AG09309 (cell line): ENCODE data around the gene TCERG1L.

Source experiments
- DNase-seq: peaks from one replicate; pipeline ENCODE4 v3.0.0-alpha.2; 2010; ENCODE audit warnings: low read depth
- H3K4me3 ChIP-seq: 2 replicates; pipeline ENCODE4 v1.5.1; 2011; ENCODE audit warnings: mild to moderate bottlenecking, low read depth, low read length, moderate library complexity; ENCODE audit not compliant: control insufficient read depth
- TF ChIP-seq, protein P1 (sequence below): IDR thresholded peaks from 2 replicates; pipeline ENCODE4 v1.5.1; 2011; ENCODE audit warnings: mild to moderate bottlenecking, low read depth, low read length, inconsistent platforms; ENCODE audit not compliant: insufficient read depth, control insufficient read depth; ENCODE audit errors: missing control alignments

Gene TCERG1L

DNA sequence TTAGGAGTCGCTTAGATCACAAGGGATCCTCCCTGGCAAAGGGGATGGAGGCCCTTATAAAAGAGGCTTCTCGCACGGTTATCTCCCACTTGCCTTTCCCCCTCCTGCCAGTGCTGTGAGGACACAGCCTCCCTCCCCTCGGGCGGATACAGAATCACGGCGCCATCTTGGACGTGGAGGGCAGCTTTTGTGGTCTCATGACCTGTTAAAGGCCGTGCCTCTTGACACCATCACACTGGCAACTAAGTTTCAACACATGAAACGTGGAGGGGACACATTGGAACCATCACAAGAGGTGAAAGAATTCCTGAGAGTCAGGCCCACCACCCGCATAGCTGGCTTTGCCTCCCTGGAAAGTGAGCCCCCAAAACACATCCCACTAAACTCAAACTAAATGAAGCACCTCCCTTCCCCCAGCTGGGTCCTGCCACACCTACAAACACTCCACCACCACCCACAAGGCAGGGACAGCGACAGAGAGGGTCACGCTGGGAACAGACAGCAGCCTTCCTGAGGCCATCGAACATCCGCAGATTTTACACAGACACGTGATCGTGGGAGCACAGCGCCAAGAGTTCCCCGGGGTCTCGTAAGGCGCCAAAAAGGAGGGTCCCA is 110.6 kb downstream of the TCERG1L start:
- TF ChIP-seq, protein P1, sequence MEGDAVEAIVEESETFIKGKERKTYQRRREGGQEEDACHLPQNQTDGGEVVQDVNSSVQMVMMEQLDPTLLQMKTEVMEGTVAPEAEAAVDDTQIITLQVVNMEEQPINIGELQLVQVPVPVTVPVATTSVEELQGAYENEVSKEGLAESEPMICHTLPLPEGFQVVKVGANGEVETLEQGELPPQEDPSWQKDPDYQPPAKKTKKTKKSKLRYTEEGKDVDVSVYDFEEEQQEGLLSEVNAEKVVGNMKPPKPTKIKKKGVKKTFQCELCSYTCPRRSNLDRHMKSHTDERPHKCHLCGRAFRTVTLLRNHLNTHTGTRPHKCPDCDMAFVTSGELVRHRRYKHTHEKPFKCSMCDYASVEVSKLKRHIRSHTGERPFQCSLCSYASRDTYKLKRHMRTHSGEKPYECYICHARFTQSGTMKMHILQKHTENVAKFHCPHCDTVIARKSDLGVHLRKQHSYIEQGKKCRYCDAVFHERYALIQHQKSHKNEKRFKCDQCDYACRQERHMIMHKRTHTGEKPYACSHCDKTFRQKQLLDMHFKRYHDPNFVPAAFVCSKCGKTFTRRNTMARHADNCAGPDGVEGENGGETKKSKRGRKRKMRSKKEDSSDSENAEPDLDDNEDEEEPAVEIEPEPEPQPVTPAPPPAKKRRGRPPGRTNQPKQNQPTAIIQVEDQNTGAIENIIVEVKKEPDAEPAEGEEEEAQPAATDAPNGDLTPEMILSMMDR: no peak
- no peak overlapping the region for H3K4me3 ChIP-seq
- DNase-seq: no peak

DNA sequence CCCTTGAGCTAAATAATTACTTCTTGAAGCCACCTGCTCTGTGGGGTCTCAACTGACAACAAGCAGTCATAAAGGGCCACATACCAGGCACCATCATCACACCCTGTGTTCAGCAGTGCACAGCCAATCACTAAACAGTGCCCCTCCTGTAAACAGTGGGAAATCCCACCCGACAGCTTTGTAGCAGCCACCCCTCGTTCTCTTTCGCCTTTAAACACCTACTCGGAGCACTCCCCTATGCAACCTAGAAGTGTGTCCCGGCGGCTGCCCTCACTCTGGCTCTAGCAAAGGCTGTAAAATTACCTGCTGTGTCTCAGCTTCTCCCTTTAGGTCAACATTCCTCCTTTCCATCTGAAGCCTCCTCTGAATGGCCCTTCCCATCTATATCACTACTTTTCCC is 111.9 kb downstream of the TCERG1L start:
- no peak for DNase-seq
- TF ChIP-seq, protein P1: no peak
- H3K4me3 ChIP-seq: no peak overlapping the region

DNA sequence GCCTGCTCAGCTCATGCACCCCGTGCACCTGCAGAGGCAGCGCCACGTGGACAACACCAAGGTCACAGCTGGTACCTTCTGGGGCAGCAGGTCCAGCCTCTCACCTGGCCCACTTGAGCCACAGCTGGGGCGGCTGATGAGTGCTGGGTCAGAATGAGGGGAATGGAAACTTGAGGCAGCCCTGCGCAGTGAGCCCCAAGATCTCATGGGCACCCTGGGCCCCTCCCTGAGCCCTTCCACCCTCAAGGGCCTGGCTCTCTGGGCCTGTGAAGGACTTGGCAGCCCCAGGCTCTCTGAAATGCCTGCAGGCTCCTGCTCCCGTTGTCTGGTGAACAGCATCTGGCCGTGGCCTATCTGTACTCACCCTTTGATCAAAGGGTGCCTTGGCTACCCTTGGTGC is 112.7 kb downstream of the TCERG1L start:
- no peak for DNase-seq
- TF ChIP-seq, protein P1: no peak
- no peak overlapping the region for H3K4me3 ChIP-seq

DNA sequence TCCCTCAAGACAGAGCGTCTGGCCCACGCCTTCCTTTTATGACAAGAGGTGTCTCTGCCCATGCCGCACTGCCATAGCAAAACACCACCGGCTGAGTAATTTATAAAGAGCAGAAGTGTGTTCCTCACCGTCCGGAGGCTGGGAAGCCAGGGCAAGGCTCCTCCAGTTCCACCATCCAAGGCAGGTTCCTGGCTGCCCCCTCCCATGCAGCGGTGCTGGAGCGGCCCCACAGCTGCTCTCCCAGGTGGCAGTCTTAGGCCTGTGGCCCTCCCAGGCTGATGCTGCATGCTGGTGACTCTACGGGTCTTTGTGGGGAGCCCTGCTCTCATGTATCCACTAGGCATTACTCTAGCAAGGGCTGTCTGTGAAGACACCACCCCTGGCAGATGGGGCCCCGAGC is 113.1 kb downstream of the TCERG1L start:
- TF ChIP-seq, protein P1: no peak
- DNase-seq: no peak

DNA sequence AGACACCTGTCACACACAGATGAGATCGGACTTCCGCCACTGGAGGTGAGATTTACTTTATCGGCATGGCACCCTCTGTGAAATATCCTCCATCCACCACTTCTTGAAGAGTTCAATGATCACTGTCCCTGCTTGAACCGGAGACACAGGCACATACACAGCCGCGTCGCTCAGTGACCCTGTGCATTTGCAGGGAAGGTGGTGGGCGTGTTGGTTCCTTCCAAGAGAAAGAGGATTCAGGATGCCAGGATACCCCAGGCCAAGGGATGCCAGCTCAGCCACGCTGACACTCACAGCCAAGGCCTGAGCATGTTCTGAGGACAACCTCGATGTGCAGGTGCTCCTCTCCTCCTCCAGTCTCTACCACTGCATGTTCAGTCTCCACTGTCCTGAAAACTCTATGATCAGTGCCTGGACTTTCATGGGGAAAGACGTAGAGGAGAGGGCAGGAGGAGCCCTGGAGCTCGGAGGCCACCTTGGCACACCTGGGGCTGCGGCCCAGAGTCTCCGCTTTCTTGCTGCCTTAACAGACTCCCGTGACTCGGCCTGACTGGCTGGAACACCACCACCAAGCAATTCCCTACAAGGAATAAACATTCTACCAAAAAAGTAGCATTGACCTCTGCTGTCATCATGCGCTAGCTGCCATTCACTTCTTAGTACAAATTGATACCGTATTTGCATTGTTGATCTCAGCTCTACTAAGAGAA is 115.2 kb downstream of the TCERG1L start:
- DNase-seq: no peak
- H3K4me3 ChIP-seq: no peak overlapping the region
- TF ChIP-seq, protein P1: no peak

More for the DNA sequence above, 113.1 kb downstream of the TCERG1L start:
- no peak overlapping the region for H3K4me3 ChIP-seq

DNA sequence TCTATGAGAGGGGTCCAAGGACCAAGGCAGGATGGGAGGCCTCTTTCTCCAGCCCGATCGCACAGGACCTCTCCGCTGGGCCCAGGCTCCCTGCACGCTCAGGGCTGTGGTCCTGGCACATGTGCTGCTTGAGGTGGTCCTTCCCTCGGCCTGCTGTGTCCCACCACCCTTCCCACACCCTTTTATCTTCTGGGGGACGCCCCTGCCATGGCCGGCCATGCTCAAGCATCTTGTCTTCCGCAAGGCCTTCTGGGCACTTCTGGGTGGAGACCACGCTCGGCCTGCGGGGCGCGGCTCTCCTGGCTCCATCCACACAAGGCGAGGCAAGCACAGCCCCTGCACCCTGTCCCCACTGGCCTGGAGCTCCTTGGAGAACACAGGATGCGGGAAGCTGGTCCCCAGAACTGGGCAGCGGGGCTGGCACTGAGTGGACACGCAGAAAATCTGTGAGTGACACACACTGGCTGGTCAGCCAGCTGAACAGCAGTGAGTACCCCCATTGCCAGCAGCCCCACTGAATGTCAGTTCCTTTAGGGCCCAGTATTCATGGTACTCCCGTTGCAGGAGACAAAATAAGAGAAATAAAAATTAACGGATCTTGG is 115.9 kb downstream of the TCERG1L start:
- H3K4me3 ChIP-seq: no peak overlapping the region
- no peak for DNase-seq
- TF ChIP-seq, protein P1: no peak
